Limb (tissue), 2 donors: ENCODE measurements around the gene ICA1.

Source experiments
- DNase-seq, 2 donors: peaks; one replicate each; pipeline ENCODE4 v3.0.0-alpha.2; 2016; ENCODE audit errors: extremely low spot score in 2 of 2

ICA1 gene

GRCh38 chr7:8161364-8161828, 100.6 kb downstream of the ICA1 start:
- DNase-seq = no peak

- DNase-seq = no peak
These were observed 101.1 kb downstream of the ICA1 start for GRCh38 chr7:8160779-8161345.

- no peak for DNase-seq
These were observed 101.7 kb downstream of the ICA1 start for GRCh38 chr7:8160250-8160649.

GRCh38 chr7:8159595-8159994, 102.4 kb downstream of the ICA1 start:
- no peak for DNase-seq

- no peak for DNase-seq
These were observed 104.7 kb downstream of the ICA1 start for GRCh38 chr7:8157296-8157695.

- no peak for DNase-seq
These were observed 106.1 kb downstream of the ICA1 start for GRCh38 chr7:8155836-8156235.

GRCh38 chr7:8154272-8154671, 107.7 kb downstream of the ICA1 start:
- no peak for DNase-seq

GRCh38 chr7:8152489-8153192, 109.3 kb downstream of the ICA1 start:
- DNase-seq = no peak

- DNase-seq = no peak
These were observed 110.7 kb downstream of the ICA1 start for GRCh38 chr7:8151161-8151725.

- DNase-seq = no peak
These were observed 112.7 kb downstream of the ICA1 start for GRCh38 chr7:8149222-8149621.

GRCh38 chr7:8147760-8148463, 114.1 kb downstream of the ICA1 start:
- no peak for DNase-seq

GRCh38 chr7:8146788-8147413, 115.1 kb downstream of the ICA1 start:
- DNase-seq = no peak

GRCh38 chr7:8146106-8146787, 115.7 kb downstream of the ICA1 start:
- DNase-seq = peak in 1 of 2 donors; percentile 47

GRCh38 chr7:8144856-8145255, 117.1 kb downstream of the ICA1 start:
- no peak for DNase-seq

GRCh38 chr7:8143151-8143874, 118.7 kb downstream of the ICA1 start:
- DNase-seq = no peak

GRCh38 chr7:8142477-8142876, 119.5 kb downstream of the ICA1 start:
- no peak for DNase-seq

- DNase-seq = no peak
These were observed 120.9 kb downstream of the ICA1 start for GRCh38 chr7:8141070-8141469.

GRCh38 chr7:8136051-8136730, 125.8 kb downstream of the ICA1 start:
- DNase-seq = no peak

- no peak for DNase-seq
These were observed 126.5 kb downstream of the ICA1 start for GRCh38 chr7:8135417-8135816.

- DNase-seq = no peak
These were observed 127.8 kb downstream of the ICA1 start for GRCh38 chr7:8134089-8134733.
